Kidney epithelial cell (primary cell): ENCODE data around the gene CTIF. TPM values are rescaled to one million over a fixed set of nuclear protein-coding genes. Genes with fewer than 3 reads are reported as not detected.

Experiments used
- DNase-seq: peaks from one replicate; pipeline ENCODE4 v3.0.0-alpha.2; 2010; ENCODE audit warnings: low read depth
- H3K27me3 ChIP-seq: 2 replicates; pipeline ENCODE4 v1.6.0; 2011; ENCODE audit warnings: low read length; ENCODE audit not compliant: control insufficient read depth, insufficient read depth
- H3K36me3 ChIP-seq: 2 replicates; pipeline ENCODE4 v1.5.1; 2011; ENCODE audit warnings: low read length; ENCODE audit not compliant: control insufficient read depth, insufficient read depth
- H3K4me3 ChIP-seq: 2 replicates; pipeline ENCODE4 v1.5.1; 2011; ENCODE audit warnings: low read depth, mild to moderate bottlenecking, control low read depth, low read length
- CTCF ChIP-seq: IDR thresholded peaks from 2 replicates; pipeline ENCODE4 v1.5.1; 2011; ENCODE audit warnings: mild to moderate bottlenecking, moderate library complexity, low read length, control low read depth, inconsistent platforms; ENCODE audit not compliant: insufficient read depth, poor library complexity, severe bottlenecking
- total RNA-seq: library from RNA; depleted of rRNA; stranded (reverse); fragments of >200 nt; gene quantifications from 2 replicates; pipeline ENCODE4 v1.2.3, GENCODE V29; 2015

Gene CTIF
- total RNA-seq, 1 donor from 2014 or later, result 24.3 TPM

- Histone ChIP-seq H3K36me3 (no peaks in the 10 kb centered on the region), H3K27me3 (no peaks in the 10 kb centered on the region), H3K4me3 (no peak overlapping the region)
- DNase-seq, result no peak
- no peak for TF ChIP-seq CTCF
Observed at GRCh38 chr18:48682768-48683167, 143.9 kb downstream of the CTIF start.

DNA sequence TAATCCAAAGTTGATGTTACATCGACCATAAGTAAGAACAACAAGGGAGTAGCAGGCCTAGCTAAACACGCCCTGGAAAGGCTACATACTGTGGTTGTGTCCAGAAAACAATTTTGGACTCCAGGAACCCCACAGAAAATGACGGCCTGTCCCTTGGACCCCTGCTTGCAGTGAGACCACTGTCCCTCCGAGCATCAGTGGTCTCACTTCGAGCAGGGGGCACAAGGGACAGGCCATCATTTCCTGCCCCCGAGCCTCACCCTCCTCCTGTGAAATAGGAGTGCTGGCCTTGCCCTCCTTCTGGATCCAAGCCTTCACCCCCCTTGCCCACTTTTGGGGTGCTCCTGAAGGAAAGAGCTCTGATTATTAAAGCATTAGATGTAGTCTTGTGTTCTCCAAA is 144.4 kb downstream of the CTIF start:
- Histone ChIP-seq H3K27me3 (no peaks in the 10 kb centered on the region), H3K4me3 (no peak overlapping the region), H3K36me3 (no peaks in the 10 kb centered on the region)
- no peak for DNase-seq
- no peak for TF ChIP-seq CTCF

DNA sequence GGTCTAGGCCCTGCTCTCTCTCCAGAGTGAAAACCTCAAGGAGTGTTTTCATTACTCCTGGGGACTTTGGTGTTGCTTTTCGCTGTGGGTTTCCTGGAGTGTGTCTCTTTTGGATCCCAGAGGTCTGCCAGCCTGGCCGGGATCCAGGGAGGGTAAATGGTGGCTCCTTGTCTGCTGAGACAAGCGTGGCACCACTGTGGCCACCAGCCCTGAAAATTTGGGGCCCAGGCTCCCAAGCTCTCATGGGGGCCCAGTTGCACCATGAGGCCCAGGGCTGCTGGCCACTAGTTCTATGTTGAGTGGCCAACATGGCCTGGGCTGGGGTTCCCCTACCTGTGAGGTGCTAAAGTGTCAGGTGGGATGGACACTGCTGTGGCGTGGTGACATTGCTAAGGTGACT is 144.8 kb downstream of the CTIF start:
- H3K36me3 ChIP-seq, result no peaks in the 10 kb centered on the region
- H3K27me3 ChIP-seq, result no peaks in the 10 kb centered on the region
- no peak overlapping the region for H3K4me3 ChIP-seq
- DNase-seq, result no peak
- no peak for TF ChIP-seq CTCF

DNA sequence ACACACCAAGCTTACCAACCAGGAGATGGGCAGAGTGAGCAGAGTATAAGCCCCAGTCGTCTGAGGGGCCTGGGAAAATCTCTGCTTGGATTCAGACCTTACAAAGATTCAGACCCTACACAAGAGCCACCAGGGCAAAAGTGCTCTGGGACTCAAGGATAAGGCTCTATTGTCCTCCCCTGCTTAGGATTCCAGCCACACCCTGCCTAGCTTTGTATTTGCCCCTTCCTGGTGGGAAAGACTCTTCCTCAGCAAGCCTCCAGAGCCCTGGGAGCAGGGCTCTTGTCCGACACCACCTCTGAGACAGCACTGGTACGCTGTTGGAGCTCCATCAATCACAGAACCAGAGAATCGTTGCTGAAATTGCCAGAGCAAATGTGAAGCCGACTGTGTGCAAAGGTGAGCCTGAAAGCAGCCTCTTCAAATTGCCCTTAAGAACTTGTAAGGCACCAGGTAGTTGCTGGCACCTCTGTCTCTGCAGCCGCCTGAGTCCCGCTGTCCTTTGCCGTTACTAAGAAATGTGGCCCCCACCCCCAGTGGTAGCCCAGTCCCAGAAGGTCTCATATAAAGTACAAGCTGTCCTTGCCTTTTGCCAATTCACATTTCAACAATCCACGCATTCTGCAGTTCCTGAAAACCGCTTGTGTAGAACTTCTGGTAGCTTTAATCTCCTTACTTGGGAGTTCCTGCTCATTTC is 148.7 kb downstream of the CTIF start:
- DNase-seq, result no peak
- H3K27me3 ChIP-seq, result no peaks in the 10 kb centered on the region
- H3K36me3 ChIP-seq, result no peaks in the 10 kb centered on the region
- TF ChIP-seq CTCF, result no peak
- H3K4me3 ChIP-seq, result no peak overlapping the region

GRCh38 chr18:48688961-48689360 is 150.1 kb downstream of the CTIF start:
- no peak for TF ChIP-seq CTCF
- no peaks in the 10 kb centered on the region for H3K36me3 ChIP-seq
- no peak for DNase-seq
- H3K27me3 ChIP-seq, result no peaks in the 10 kb centered on the region
- H3K4me3 ChIP-seq, result no peak overlapping the region

DNA sequence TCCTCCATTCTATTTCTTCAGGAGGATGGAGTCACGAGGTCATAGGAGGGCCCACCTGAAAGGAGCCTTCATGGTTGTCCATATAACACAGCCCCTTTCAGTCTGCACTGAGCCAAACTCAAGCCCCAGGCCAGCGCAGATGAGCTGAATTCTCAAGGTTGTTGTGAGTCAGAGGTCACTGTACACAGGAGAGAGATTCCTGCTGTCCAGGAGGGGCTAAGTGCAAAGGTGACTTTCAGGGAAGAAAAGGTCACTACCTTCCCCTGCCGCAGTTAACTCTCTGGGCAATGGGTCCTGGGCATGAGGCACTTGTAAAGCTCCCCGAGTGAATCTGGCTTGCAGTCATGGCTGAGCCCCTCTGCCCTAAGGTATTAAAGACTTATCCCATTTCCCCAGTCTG is 150.7 kb downstream of the CTIF start:
- no peaks in the 10 kb centered on the region for H3K36me3 ChIP-seq
- no peak for TF ChIP-seq CTCF
- DNase-seq, result no peak

More for the DNA sequence above, 150.7 kb downstream of the CTIF start:
- no peak overlapping the region for H3K4me3 ChIP-seq
- no peaks in the 10 kb centered on the region for H3K27me3 ChIP-seq
